NT2/D1 (cell line): ENCODE measurements around the gene DACH1.

Experiments used
- YY1 ChIP-seq: IDR thresholded peaks from 2 replicates; pipeline ENCODE4 v1.6.1; 2011; ENCODE audit not compliant: insufficient read length, insufficient read depth
- ZNF274 ChIP-seq: IDR thresholded peaks from 2 replicates; pipeline ENCODE4 v1.6.1; 2011; ENCODE audit warnings: mild to moderate bottlenecking, low read depth, low read length

- TF ChIP-seq YY1 (no peak), ZNF274 (no peak)
These were observed 3.6 kb downstream of the DACH1 start for GRCh38 chr13:71863254-71863865.
